ENCODE results near the gene TMEM171. TPM values are rescaled to one million over a fixed set of nuclear protein-coding genes. Genes with fewer than 3 reads are reported as not detected.

The TMEM171 gene
- total RNA-seq, 2 experiments from 2014 or later = not detected

Other genes starting within 250 kb of the TMEM171 start
- gene FCHO2, start 164.5 kb upstream of the TMEM171 start, total RNA-seq = under 1 TPM; 0.16 to 0.52 TPM
- gene TMEM174, start 52.6 kb downstream of the TMEM171 start, total RNA-seq = not detected

Data from activated naive CD8-positive, alpha-beta T cell treated with anti-CD3 and anti-CD28 coated beads for 36 hours (primary cell).